Gastrocnemius medialis (tissue), 4 donors: ENCODE results near the gene TCF4.

ENCODE experiments used
- CTCF ChIP-seq, 5 experiments: fragments of 450-650 bp in 3 of 5; fragments of 200-600 bp in 2 of 5; sonication (generic) in 2 of 5; IDR thresholded peaks in 4 of 5; conservative IDR thresholded peaks in 1 of 5; 1 replicate in 4 of 5; 2 replicates in 1 of 5; pipeline ENCODE4 v1.5.1; 2016 to 2019; ENCODE audit warnings: antibody characterized with exemption in 5 of 5, mild to moderate bottlenecking in 3 of 5, moderate library complexity in 3 of 5
- POLR2A ChIP-seq, 2 donors: fragments of 450-650 bp; IDR thresholded peaks; one replicate each; pipeline ENCODE4 v1.6.1; 2017; ENCODE audit warnings: antibody characterized with exemption in 2 of 2, mild to moderate bottlenecking in 2 of 2, moderate library complexity in 2 of 2

GRCh38 chr18:55206927-55207326 lies 381.1 kb downstream of the TCF4 start:
- TF ChIP-seq CTCF (IDR thresholded peaks at IDR 0.05 in 4 of 5, conservative IDR thresholded peaks at IDR 0.05 in 1 of 5) (no peak), POLR2A (IDR thresholded peaks at IDR 0.05) (no peak)
